HepG2 (cell line): Measurements from ENCODE around the gene TPST2. TPM values are rescaled to one million over a fixed set of nuclear protein-coding genes. Genes with fewer than 3 reads are reported as not detected.

Source experiments
- ATAC-seq: fragments of 200-7000 bp; cut with Tn5 transposase; 3 replicates; pipeline ENCODE4 v1.9.1; 2020; ENCODE audit warnings: mild to moderate bottlenecking, moderate library complexity
- BruUV-seq: library from RNA; stranded (reverse); fragments of 400-500 nt; replicated peaks from 2 replicates; lab custom pipeline; 2021; lab: Mats Ljungman, UMichigan
- CTCF ChIA-PET: fragments of 300-600 bp; formaldehyde crosslinking; extraction: SDS; loops from one replicate; lab custom pipeline; 2021; ENCODE audit warnings: low total read pairs, inconsistent platforms, low intra/inter-chr PET ratio; lab: Yijun Ruan, JAX
- POLR2A ChIA-PET: fragments of 350-600 bp; sonication (Branson Sonifier 250); formaldehyde crosslinking; loops from one replicate; lab custom pipeline; 2020; ENCODE audit warnings: antibody characterized with exemption, inconsistent platforms; lab: Yijun Ruan, JAX
- DNase-seq: peaks from one replicate; pipeline ENCODE4 v3.0.0-alpha.2; 2015; ENCODE audit warnings: low spot score
- FAIRE-seq: peaks from 3 replicates; lab custom pipeline; 2011; peaks lifted over from hg19 to GRCh38; lab: Jason Lieb, UNC
- H2AFZ ChIP-seq: one replicate; pipeline ENCODE4 v1.6.1; 2011; ENCODE audit warnings: low read length, inconsistent platforms
- H3K27ac ChIP-seq: fragments of 300-600 bp; 3 replicates; pipeline ENCODE4 v1.8.0; 2011; ENCODE audit warnings: mixed run types, mild to moderate bottlenecking, mixed read lengths, low read length, inconsistent platforms; ENCODE audit not compliant: insufficient read depth; ENCODE audit errors: extremely low read length
- H3K27me3 ChIP-seq, 2 experiments: fragments of 200-600 bp in 1 of 2; 2 replicates in 1 of 2; 3 replicates in 1 of 2; pipeline versions ENCODE4 v1.6.0 to v1.8.0; 2011; ENCODE audit warnings: low read length in 2 of 2, mild to moderate bottlenecking in 2 of 2, moderate library complexity in 2 of 2, inconsistent platforms in 1 of 2; ENCODE audit not compliant: insufficient read depth in 2 of 2, control insufficient read depth in 1 of 2
- H3K36me3 ChIP-seq, 2 experiments: fragments of 200-600 bp in 1 of 2; replicated peaks in 1 of 2; 2 replicates in 1 of 2; 3 replicates in 1 of 2; pipeline versions ENCODE4 v1.5.1 to v1.8.0; 2011; ENCODE audit warnings: low read length in 2 of 2, inconsistent platforms in 1 of 2; ENCODE audit not compliant: insufficient read depth in 2 of 2, control insufficient read depth in 1 of 2
- H3K4me1 ChIP-seq: 2 replicates; pipeline ENCODE4 v1.5.1; 2012; ENCODE audit warnings: low read length, inconsistent platforms; ENCODE audit not compliant: insufficient read depth
- H3K4me2 ChIP-seq: 2 replicates; pipeline ENCODE4 v1.6.0; 2011; ENCODE audit warnings: low read depth, low read length, inconsistent platforms
- H3K4me3 ChIP-seq, 3 experiments: fragments of 200-600 bp in 1 of 3; sonication (generic), shearing (Covaris generic) in 1 of 3; replicated peaks in 1 of 3; 2 replicates each; pipeline ENCODE4 v1.5.1; 2011 to 2016; ENCODE audit warnings: low read length in 3 of 3, inconsistent platforms in 2 of 3, low read depth in 2 of 3, mild to moderate bottlenecking in 2 of 3, control low read depth in 1 of 3, mixed read lengths in 1 of 3; ENCODE audit not compliant: insufficient read depth in 1 of 3
- H3K79me2 ChIP-seq: one replicate; pipeline ENCODE4 v1.6.1; 2011; ENCODE audit warnings: low read length, inconsistent platforms; ENCODE audit not compliant: insufficient read depth
- H3K9ac ChIP-seq: 2 replicates; pipeline ENCODE4 v1.6.0; 2011; ENCODE audit warnings: mild to moderate bottlenecking, low read depth, low read length, inconsistent platforms; ENCODE audit not compliant: insufficient read depth
- H3K9me3 ChIP-seq: 2 replicates; pipeline ENCODE4 v1.5.1; 2012; ENCODE audit warnings: mild to moderate bottlenecking, low read length
- H4K20me1 ChIP-seq: 2 replicates; pipeline ENCODE4 v1.6.0; 2011; ENCODE audit warnings: inconsistent platforms, mild to moderate bottlenecking, low read length, moderate library complexity; ENCODE audit not compliant: insufficient read depth
- ATF2 ChIP-seq: sonication (generic); formaldehyde crosslinking; IDR thresholded peaks from 2 replicates; pipeline ENCODE4 v1.4.0; 2020; ENCODE audit warnings: missing genetic modification reagents
- FOSL1 ChIP-seq: sonication (generic); formaldehyde crosslinking; IDR thresholded peaks from 2 replicates; pipeline ENCODE4 v1.9.0; 2021; ENCODE audit warnings: missing genetic modification reagents, borderline replicate concordance
- KDM4B ChIP-seq: sonication (generic); formaldehyde crosslinking; IDR thresholded peaks from 2 replicates; pipeline ENCODE4 v1.4.0; 2020; ENCODE audit warnings: missing genetic modification reagents
- NFKBIZ ChIP-seq: IDR thresholded peaks from 2 replicates; pipeline ENCODE4 v1.6.1; 2018; ENCODE audit warnings: missing genetic modification reagents, missing compliant biosample characterization
- RARG ChIP-seq: sonication (generic); formaldehyde crosslinking; IDR thresholded peaks from 2 replicates; pipeline ENCODE4 v1.4.0; 2020; ENCODE audit warnings: low read depth, mild to moderate bottlenecking, missing genetic modification reagents
- SP2 ChIP-seq: sonication (generic); formaldehyde crosslinking; IDR thresholded peaks from 2 replicates; pipeline ENCODE4 v1.5.1; 2020; ENCODE audit warnings: mild to moderate bottlenecking, missing genetic modification reagents
- ZHX1 ChIP-seq: sonication (generic); formaldehyde crosslinking; IDR thresholded peaks from 2 replicates; pipeline ENCODE4 v1.8.1; 2022; ENCODE audit warnings: low read depth, mild to moderate bottlenecking, missing genetic modification reagents
- ZNF253 ChIP-seq: sonication (generic); formaldehyde crosslinking; IDR thresholded peaks from 2 replicates; pipeline ENCODE4 v1.8.0; 2022; ENCODE audit warnings: mild to moderate bottlenecking, missing genetic modification reagents, borderline replicate concordance
- ZNF678 ChIP-seq: sonication (generic); formaldehyde crosslinking; IDR thresholded peaks from 2 replicates; pipeline ENCODE4 v1.4.0; 2020; ENCODE audit warnings: mild to moderate bottlenecking, missing genetic modification reagents
- ZNF891 ChIP-seq: sonication (generic); formaldehyde crosslinking; IDR thresholded peaks from 2 replicates; pipeline ENCODE4 v1.5.0; 2020; ENCODE audit warnings: mild to moderate bottlenecking, missing genetic modification reagents
- WGBS: methylation state at CpG from one replicate; pipeline ENCODE4 v1.1.6; 2017; ENCODE audit warnings: low lambda C conversion rate; 5-methylcytosine and 5-hydroxymethylcytosine counted together
- in situ Hi-C: cut with HindIII; loops from 2 replicates; pipeline ENCODE4 v1.10.0; 2017; ENCODE audit warnings: low pct_unique_long_range_greater_than_20kb; ENCODE audit not compliant: extremely low pct_ligation_motif_present
- intact Hi-C: fragments of 100-400 bp; cut with micrococcal nuclease; formaldehyde crosslinking; loops from one replicate; pipeline ENCODE4 v1.10.0; 2022; ENCODE audit not compliant: unreplicated experiment
- polyA plus RNA-seq, 8 experiments: library from polyadenylated mRNA; depleted of rRNA in 3 of 8; stranded (reverse) in 7 of 8; unstranded in 1 of 8; fragments of >200 nt; fragmentation: Illumina TruSeq in 4 of 8; extraction: Trizol in 4 of 8; gene quantifications; 2 replicates each; pipeline versions ENCODE4 v1.2.1 to v1.2.3, GENCODE V29; 2011 to 2016; ENCODE audit warnings: low read depth in 4 of 8, missing spikeins in 1 of 8, mixed read lengths in 1 of 8; ENCODE audit not compliant: insufficient read depth in 1 of 8
- total RNA-seq, 5 experiments: library from RNA; depleted of rRNA; stranded (reverse); fragments of >200 nt; fragmentation: Illumina TruSeq; extraction: Trizol; gene quantifications; 2 replicates each; pipeline ENCODE4 v1.2.3, GENCODE V29; 2016; ENCODE audit warnings: low read depth in 1 of 5

TPST2 gene
- total and polyA plus RNA-seq, 2 of the 13 experiments (the other 11 are each of a cell fraction or from before 2014, with no cell fraction given), result 15.2 to 23.8 TPM

- TF ChIP-seq ATF2 (CRISPR knock-in tag) (no peak), KDM4B (CRISPR knock-in tag) (no peak), RARG (CRISPR knock-in tag) (no peak)
- TF ChIP-seq, all 625 proteins: peak for 0
Observed at GRCh38 chr22:26541167-26541819, 48.6 kb downstream of the TPST2 start (continued).

- H2AFZ ChIP-seq, result no peak overlapping the region
- H3K4me2 ChIP-seq, result no peak overlapping the region
- no peak for ATAC-seq
- no TSS peak for BruUV-seq
- CTCF ChIA-PET, result no interaction called here
- no peak overlapping the region for H3K4me3 ChIP-seq
- no peaks in the 10 kb centered on the region for H3K79me2 ChIP-seq
- H3K9me3 ChIP-seq, result no peaks in the 10 kb centered on the region
- H4K20me1 ChIP-seq, result no peaks in the 10 kb centered on the region
- peaks cover 3 to 14% of the 10 kb centered on the region in 2 experiments; a peak in 3 of 5 replicates for H3K36me3 ChIP-seq
- no peaks in the 10 kb centered on the region for H3K27me3 ChIP-seq
- peaks cover 5% of the 10 kb centered on the region for H3K4me1 ChIP-seq
- TF ChIP-seq ZNF678 (CRISPR knock-in tag) (no peak), ZNF891 (CRISPR knock-in tag) (no peak), FOSL1 (CRISPR knock-in tag) (no peak), ZNF253 (CRISPR knock-in tag) (no peak), NFKBIZ (no peak), SP2 (CRISPR knock-in tag) (no peak), ZHX1 (no peak)
- TF ChIP-seq, all 625 proteins: peak for 0
- DNase-seq, result no peak
- in situ Hi-C loops, result no loop called here
- FAIRE-seq, result no peak
- no peak overlapping the region for H3K27ac ChIP-seq
- intact Hi-C loops, result no loop called here
- POLR2A ChIA-PET, result no interaction called here
- H3K9ac ChIP-seq, result no peak overlapping the region
- 100% methylated on average over 2 of the region's 2 CpGs for WGBS
Observed at GRCh38 chr22:26540119-26540518, 49.8 kb downstream of the TPST2 start.
